Epidermal melanocyte (primary cell): ENCODE results near the gene PLEKHA5.
"Not testable (repeated sequence)": the region's sequence is repeated elsewhere in the genome, so short reads cannot be mapped to it uniquely, and the experiment has no call there.

ENCODE experiments used
- DNase-seq: peaks from one replicate; pipeline ENCODE4 v3.0.0; 2011; ENCODE audit warnings: low spot score; ENCODE audit not compliant: insufficient read length

PLEKHA5 gene

GRCh38 chr12:19168644-19169043 lies 39.1 kb downstream of the PLEKHA5 start:
- DNase-seq, result no peak

GRCh38 chr12:19169222-19169621 lies 39.7 kb downstream of the PLEKHA5 start:
- DNase-seq, result no peak

- DNase-seq, result not testable (repeated sequence)
Measured at GRCh38 chr12:19170286-19170685, 40.8 kb downstream of the PLEKHA5 start.

GRCh38 chr12:19171731-19172130 lies 42.2 kb downstream of the PLEKHA5 start:
- DNase-seq, result no peak

GRCh38 chr12:19177754-19178153 lies 48.2 kb downstream of the PLEKHA5 start:
- no peak for DNase-seq

- no peak for DNase-seq
Measured at GRCh38 chr12:19179986-19180385, 50.5 kb downstream of the PLEKHA5 start.

- no peak for DNase-seq
Measured at GRCh38 chr12:19181666-19182426, 52.3 kb downstream of the PLEKHA5 start.

- no peak for DNase-seq
Measured at GRCh38 chr12:19183121-19183838, 53.7 kb downstream of the PLEKHA5 start.

GRCh38 chr12:19185262-19185929 lies 55.9 kb downstream of the PLEKHA5 start:
- DNase-seq, result no peak

GRCh38 chr12:19186722-19187661 lies 57.5 kb downstream of the PLEKHA5 start:
- no peak for DNase-seq

GRCh38 chr12:19189522-19189921 lies 60.0 kb downstream of the PLEKHA5 start:
- no peak for DNase-seq

- no peak for DNase-seq
Measured at GRCh38 chr12:19190292-19191031, 60.9 kb downstream of the PLEKHA5 start.

GRCh38 chr12:19191089-19191488 lies 61.6 kb downstream of the PLEKHA5 start:
- no peak for DNase-seq

GRCh38 chr12:19191563-19191962 lies 62.0 kb downstream of the PLEKHA5 start:
- DNase-seq, result no peak

- no peak for DNase-seq
Measured at GRCh38 chr12:19192710-19193109, 63.2 kb downstream of the PLEKHA5 start.

GRCh38 chr12:19194963-19195362 lies 65.4 kb downstream of the PLEKHA5 start:
- no peak for DNase-seq

GRCh38 chr12:19196959-19197630 lies 67.6 kb downstream of the PLEKHA5 start:
- no peak for DNase-seq

GRCh38 chr12:19198272-19198671 lies 68.7 kb downstream of the PLEKHA5 start:
- no peak for DNase-seq

GRCh38 chr12:19199332-19199731 lies 69.8 kb downstream of the PLEKHA5 start:
- DNase-seq, result no peak

GRCh38 chr12:19200261-19200660 lies 70.7 kb downstream of the PLEKHA5 start:
- DNase-seq, result no peak
